T-cell (primary cell): ENCODE results near the gene IGLL5. TPM values are rescaled to one million over a fixed set of nuclear protein-coding genes. Genes with fewer than 3 reads are reported as not detected.

Experiments
- ATAC-seq, 4 experiments: fragments of 200-7000 bp in 3 of 4; fragments of 150-1000 bp in 1 of 4; cut with Tn5 transposase; replicated peaks in 1 of 4; 1 replicate in 3 of 4; 2 replicates in 1 of 4; pipeline ENCODE4 v1.10.0; 2021; ENCODE audit warnings: moderate library complexity in 3 of 4, mild to moderate bottlenecking in 2 of 4, moderate number of reproducible peaks in 1 of 4
- CTCF ChIA-PET, 2 donors: fragments of 300-600 bp; sonication (Branson Sonifier 250); formaldehyde crosslinking; loops; one replicate each; lab custom pipeline; 2022; ENCODE audit warnings: antibody characterized with exemption in 2 of 2; lab: Charles Lee
- POLR2A ChIA-PET, 2 donors: fragments of 300-600 bp; sonication (Branson Sonifier 250); formaldehyde crosslinking; loops; one replicate each; lab custom pipeline; 2022; ENCODE audit warnings: antibody characterized with exemption in 2 of 2; lab: Charles Lee
- DNase-seq, 35 experiments: peaks; one replicate each; pipeline versions ENCODE4 v3.0.0 to v3.0.0-alpha.2; 2013 to 2023
- H3K27ac ChIP-seq: one replicate; pipeline ENCODE4 v1.5.1; 2013; ENCODE audit warnings: low read length
- H3K27me3 ChIP-seq, 2 experiments: replicated peaks in 1 of 2; 1 replicate in 1 of 2; 2 replicates in 1 of 2; pipeline versions ENCODE4 v1.6.1 to v1.7.0; 2013; ENCODE audit warnings: low read length in 1 of 2, mixed read lengths in 1 of 2; ENCODE audit not compliant: control insufficient read depth in 2 of 2, insufficient read depth in 2 of 2; ENCODE audit errors: extremely low read depth in 1 of 2
- H3K36me3 ChIP-seq, 2 donors: 1 replicate in 1 of 2; 2 replicates in 1 of 2; pipeline versions ENCODE4 v1.6.1 to v1.7.0; 2013; ENCODE audit warnings: low read length in 1 of 2; ENCODE audit not compliant: control insufficient read depth in 2 of 2, insufficient read depth in 1 of 2; ENCODE audit errors: extremely low read depth in 1 of 2
- H3K4me1 ChIP-seq, 2 experiments: 1 replicate in 1 of 2; 2 replicates in 1 of 2; pipeline versions ENCODE4 v1.6.1 to v1.7.0; 2013; ENCODE audit warnings: low read length in 2 of 2, mixed read lengths in 1 of 2; ENCODE audit not compliant: insufficient read depth in 2 of 2, control insufficient read depth in 1 of 2; ENCODE audit errors: extremely low read depth in 1 of 2
- H3K4me3 ChIP-seq, 2 donors: 1 replicate in 1 of 2; 2 replicates in 1 of 2; pipeline versions ENCODE4 v1.5.1 to v1.7.0; 2013; ENCODE audit warnings: mild to moderate bottlenecking in 2 of 2, low read length in 1 of 2, moderate library complexity in 1 of 2; ENCODE audit not compliant: control insufficient read depth in 1 of 2; ENCODE audit errors: extremely low read depth in 1 of 2
- H3K9me3 ChIP-seq: 2 replicates; pipeline ENCODE4 v1.7.0; 2013
- H3K27ac Mint-ChIP-seq, 2 donors: one replicate each; pipeline ENCODE4 v1.8.0; 2020 to 2021; ENCODE audit warnings: mild to moderate bottlenecking in 2 of 2, mixed read lengths in 2 of 2
- H3K27me3 Mint-ChIP-seq, 2 donors: one replicate each; pipeline ENCODE4 v1.8.0; 2021 to 2022; ENCODE audit warnings: mixed read lengths in 2 of 2
- H3K36me3 Mint-ChIP-seq: one replicate; pipeline ENCODE4 v1.8.0; 2021; ENCODE audit warnings: mixed read lengths
- H3K4me1 Mint-ChIP-seq, 3 donors: one replicate each; pipeline ENCODE4 v1.8.0; 2020 to 2022; ENCODE audit warnings: mixed read lengths in 3 of 3, mild to moderate bottlenecking in 1 of 3
- H3K4me3 Mint-ChIP-seq, 3 donors: one replicate each; pipeline ENCODE4 v1.8.0; 2020 to 2022; ENCODE audit warnings: mild to moderate bottlenecking in 3 of 3, mixed read lengths in 3 of 3, moderate library complexity in 3 of 3
- H3K9me3 Mint-ChIP-seq, 3 donors: one replicate each; pipeline ENCODE4 v1.8.0; 2020 to 2022; ENCODE audit warnings: mixed read lengths in 3 of 3
- WGBS: methylation state at CpG from one replicate; pipeline ENCODE4 v1.1.5; 2013; ENCODE audit warnings: missing lambda C conversion rate; ENCODE audit not compliant: insufficient coverage; 5-methylcytosine and 5-hydroxymethylcytosine counted together
- total RNA-seq, 35 experiments: library from RNA in 6 of 35; stranded (reverse) in 6 of 35; fragments of 120-200 nt in 1 of 35; gene quantifications; one replicate each; pipeline versions ENCODE4 v1.2.1 to v1.2.4 and lab custom pipeline; 2013 to 2026

Gene IGLL5
- total RNA-seq, 5 donors from 2014 or later (not counting 1 experiment from before 2014, with no cell fraction given) = 0.35 to 2.9 (median 2.1) TPM

GRCh38 chr22:22945195-22945594 lies 57.6 kb downstream of the IGLL5 start:
- ATAC-seq (no peak), DNase-seq (peak in 1 of 35 experiments; percentile 13)
- Histone ChIP-seq H3K36me3 (no peaks in the 10 kb centered on the region), H3K4me1 (peaks cover 0 to 4% of the 10 kb centered on the region in 2 experiments), H3K27me3 (peaks cover 0 to 32% of the 10 kb centered on the region in 2 experiments), H3K9me3 (no peaks in the 10 kb centered on the region), H3K4me3 (no peak overlapping the region), H3K27ac (no peak overlapping the region)
- no CpG with 5 or more reads among the region's 4 CpGs for WGBS
- ChIA-PET POLR2A (no interaction called here), CTCF (interaction anchor here in 1 of 2 donors (0.7 kb wide), 1 partner anchor 10 kb away, joined by 3 read pairs; no protein-coding TSS in a partner anchor)
- peaks cover 0 to 4% of the 10 kb centered on the region in 2 donors for H3K27me3 Mint-ChIP-seq
- no peaks in the 10 kb centered on the region for H3K36me3 Mint-ChIP-seq
- H3K9me3 Mint-ChIP-seq = no peaks in the 10 kb centered on the region
- H3K27ac Mint-ChIP-seq = no peak overlapping the region
- peaks cover 2 to 7% (median 6%) of the 10 kb centered on the region in 3 donors for H3K4me1 Mint-ChIP-seq
- H3K4me3 Mint-ChIP-seq = no peak overlapping the region

Other genes starting within 250 kb of the IGLL5 start
- not detected for gene GGTLC2, start 243.2 kb upstream of the IGLL5 start, total RNA-seq
- gene GNAZ, start 182.7 kb downstream of the IGLL5 start, total RNA-seq = 1 to 10 TPM in 4 of 5 donors, under 1 TPM in 1; 0.70 to 1.4 (median 1.3) TPM